Measurements from ENCODE around the gene ELF2. TPM values are rescaled to one million over a fixed set of nuclear protein-coding genes. Genes with fewer than 3 reads are reported as not detected.
"Not testable (repeated sequence)": the region's sequence is repeated elsewhere in the genome, so short reads cannot be mapped to it uniquely, and the experiment has no call there.

ELF2 gene
- total RNA-seq, 4 donors from 2014 or later: 37.1 to 54.9 (median 44.7) TPM

GRCh38 chr4:139015948-139016471, 161.0 kb downstream of the ELF2 start:
- WGBS, 2 donors: 1% methylated on average over 35 to 53 of the region's 55 CpGs
- TF ChIP-seq POLR2A (IDR thresholded peaks at IDR 0.05): no peak
- TF ChIP-seq, protein P1, sequence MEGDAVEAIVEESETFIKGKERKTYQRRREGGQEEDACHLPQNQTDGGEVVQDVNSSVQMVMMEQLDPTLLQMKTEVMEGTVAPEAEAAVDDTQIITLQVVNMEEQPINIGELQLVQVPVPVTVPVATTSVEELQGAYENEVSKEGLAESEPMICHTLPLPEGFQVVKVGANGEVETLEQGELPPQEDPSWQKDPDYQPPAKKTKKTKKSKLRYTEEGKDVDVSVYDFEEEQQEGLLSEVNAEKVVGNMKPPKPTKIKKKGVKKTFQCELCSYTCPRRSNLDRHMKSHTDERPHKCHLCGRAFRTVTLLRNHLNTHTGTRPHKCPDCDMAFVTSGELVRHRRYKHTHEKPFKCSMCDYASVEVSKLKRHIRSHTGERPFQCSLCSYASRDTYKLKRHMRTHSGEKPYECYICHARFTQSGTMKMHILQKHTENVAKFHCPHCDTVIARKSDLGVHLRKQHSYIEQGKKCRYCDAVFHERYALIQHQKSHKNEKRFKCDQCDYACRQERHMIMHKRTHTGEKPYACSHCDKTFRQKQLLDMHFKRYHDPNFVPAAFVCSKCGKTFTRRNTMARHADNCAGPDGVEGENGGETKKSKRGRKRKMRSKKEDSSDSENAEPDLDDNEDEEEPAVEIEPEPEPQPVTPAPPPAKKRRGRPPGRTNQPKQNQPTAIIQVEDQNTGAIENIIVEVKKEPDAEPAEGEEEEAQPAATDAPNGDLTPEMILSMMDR (IDR thresholded peaks at IDR 0.05): no peak
- DNase-seq (ENCODE audit: low spot score in 2 of 2): peak in 1 of 2 donors; percentile 21
- intact Hi-C loops (cut with DNase I; ENCODE audit: low total_unique reads): no loop called here
- H3K4me3 ChIP-seq (ENCODE audit: low read depth, poor library complexity, severe bottlenecking): peak overlapping the region; percentile 59

DNA sequence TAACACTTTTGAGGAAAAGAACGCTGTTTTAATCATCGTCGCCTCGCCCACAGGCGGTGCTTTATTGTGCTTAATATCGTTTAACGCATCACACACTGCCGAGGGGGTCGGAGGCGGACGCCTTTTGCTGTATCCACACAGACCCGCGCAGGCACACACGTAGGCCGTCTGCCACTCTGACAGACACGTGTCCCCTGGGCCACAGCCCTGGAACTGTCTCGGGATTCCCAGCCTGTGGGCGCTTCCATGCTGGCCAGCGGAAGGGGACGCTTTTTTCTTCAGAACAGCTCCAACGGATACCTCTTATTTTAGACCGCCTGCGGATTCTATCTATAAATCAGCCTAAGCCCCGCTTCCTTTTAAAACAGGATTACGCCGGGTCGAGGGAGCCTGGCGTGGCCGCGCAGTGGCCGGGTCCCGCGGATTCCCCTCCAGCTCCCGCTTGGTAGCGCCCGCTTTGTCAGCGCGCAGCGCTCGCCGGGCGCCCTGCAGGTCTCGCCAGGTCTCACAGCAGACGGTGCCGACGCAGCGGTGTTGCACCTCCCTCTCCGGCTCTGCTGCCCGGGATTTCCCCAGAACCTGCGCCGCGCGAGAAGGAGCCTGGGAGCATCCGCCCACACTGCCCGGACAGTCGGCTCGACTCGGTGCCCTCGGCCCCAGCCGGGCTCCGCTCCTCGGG, 161.6 kb downstream of the ELF2 start, which contains the start of gene NOCT:
TSS of gene NOCT (plus strand) at position 513 of the 679 bp plus-strand sequence. CDS start 201 bp downstream, outside the sequence.
- DNase-seq (ENCODE audit: low spot score in 2 of 2): peak; percentile 80 to 97
- peak within 1 kb of the TSS; percentile 59 for H3K4me3 ChIP-seq (ENCODE audit: low read depth, poor library complexity, severe bottlenecking)
- TF ChIP-seq, protein P1 (IDR thresholded peaks at IDR 0.05): no peak
- no peak for TF ChIP-seq POLR2A (IDR thresholded peaks at IDR 0.05)
- 0% methylated on average over 36 to 57 of the region's 62 CpGs for WGBS, 2 donors
- intact Hi-C loops (cut with DNase I; ENCODE audit: low total_unique reads): no loop called here

- no peak overlapping the region for H3K4me3 ChIP-seq (ENCODE audit: low read depth, poor library complexity, severe bottlenecking)
- 13 to 22% methylated on average over 9 of the region's 9 CpGs for WGBS, 2 donors
- TF ChIP-seq POLR2A (IDR thresholded peaks at IDR 0.05): no peak
- TF ChIP-seq, protein P1 (IDR thresholded peaks at IDR 0.05): no peak
- DNase-seq (ENCODE audit: low spot score in 2 of 2): peak in 1 of 2 donors; percentile 22
- intact Hi-C loops (cut with DNase I; ENCODE audit: low total_unique reads): no loop called here
Observed at GRCh38 chr4:139014371-139015268, 162.4 kb downstream of the ELF2 start.

GRCh38 chr4:139011225-139011950, 165.6 kb downstream of the ELF2 start:
- intact Hi-C loops (cut with DNase I; ENCODE audit: low total_unique reads): no loop called here
- no peak for DNase-seq (ENCODE audit: low spot score in 2 of 2)
- 78 to 82% methylated on average over 16 of the region's 16 CpGs for WGBS, 2 donors
- H3K4me3 ChIP-seq (ENCODE audit: low read depth, poor library complexity, severe bottlenecking): no peak overlapping the region
- TF ChIP-seq, protein P1 (IDR thresholded peaks at IDR 0.05): no peak
- TF ChIP-seq POLR2A (IDR thresholded peaks at IDR 0.05): no peak

DNA sequence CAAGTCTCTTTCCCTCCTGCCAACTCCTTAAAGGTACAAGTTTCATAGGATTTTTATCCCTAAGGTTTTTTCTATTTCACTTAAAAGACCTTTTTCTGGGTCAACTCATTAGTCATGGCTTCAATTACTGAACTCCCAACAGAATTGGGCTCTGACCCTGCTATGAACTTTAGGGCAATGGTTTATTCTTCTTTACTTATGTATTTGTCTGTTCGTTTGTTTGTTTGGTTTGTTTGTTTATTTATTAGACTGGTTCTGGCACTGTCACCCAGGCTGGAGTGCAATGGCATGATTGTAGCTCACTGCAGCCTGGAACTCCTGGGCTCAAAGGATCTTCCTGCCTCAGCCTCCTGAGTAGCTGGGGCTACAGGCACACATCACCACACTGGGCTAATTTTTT, 167.3 kb downstream of the ELF2 start:
- no peak for DNase-seq (ENCODE audit: low spot score in 2 of 2)
- no peak overlapping the region for H3K4me3 ChIP-seq (ENCODE audit: low read depth, poor library complexity, severe bottlenecking)
- WGBS, 2 donors: 63 to 66% methylated on average over 1 of the region's 1 CpG
- TF ChIP-seq, protein P1 (IDR thresholded peaks at IDR 0.05): no peak
- no peak for TF ChIP-seq POLR2A (IDR thresholded peaks at IDR 0.05)
- intact Hi-C loops (cut with DNase I; ENCODE audit: low total_unique reads): no loop called here

DNA sequence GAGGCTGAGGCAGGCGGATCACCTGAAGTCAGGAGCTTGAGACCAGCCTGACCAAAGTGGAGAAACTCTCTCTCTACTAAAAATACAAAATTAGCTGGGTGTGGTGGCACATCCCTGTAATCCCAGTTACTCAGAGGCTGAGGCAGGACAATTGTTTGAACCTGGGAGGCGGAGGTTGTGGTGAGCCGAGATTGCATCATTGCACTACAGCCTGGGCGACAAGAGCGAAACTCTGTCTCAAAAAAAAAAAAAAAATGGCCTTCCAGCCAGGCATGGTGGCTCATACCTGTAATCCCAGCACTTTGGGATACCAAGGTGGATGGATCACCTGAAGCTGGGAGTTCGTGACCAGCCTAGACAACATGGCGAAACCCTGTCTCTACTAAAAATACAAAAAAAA, 168.7 kb downstream of the ELF2 start:
- WGBS, 2 donors: 94 to 96% methylated on average over 7 of the region's 7 CpGs
- intact Hi-C loops (cut with DNase I; ENCODE audit: low total_unique reads); DNase-seq (ENCODE audit: low spot score in 2 of 2); H3K4me3 ChIP-seq (ENCODE audit: low read depth, poor library complexity, severe bottlenecking): not testable (repeated sequence)

Measured in lower leg skin (tissue), 4 donors.